ENCODE results near the gene FAM83B. TPM values are rescaled to one million over a fixed set of nuclear protein-coding genes. Genes with fewer than 3 reads are reported as not detected.
"Not testable (repeated sequence)": the region's sequence is repeated elsewhere in the genome, so short reads cannot be mapped to it uniquely, and the experiment has no call there.

Gene FAM83B
- total RNA-seq, 1 donor from 2014 or later = not detected

GRCh38 chr6:54817834-54818233 lies 28.7 kb upstream of the FAM83B start:
- Mint-ChIP-seq H3K27ac (ENCODE audit: unreplicated experiment) (no peak overlapping the region), H3K4me3 (no peak overlapping the region), H3K27me3 (ENCODE audit: low read depth) (peaks cover 2% of the 10 kb centered on the region), H3K36me3 (ENCODE audit: low read depth) (no peaks in the 10 kb centered on the region), H3K4me1 (no peaks in the 10 kb centered on the region), H3K9me3 (no peaks in the 10 kb centered on the region)
- no peak for DNase-seq (ENCODE audit: low read depth, low spot score)
- TF ChIP-seq, protein P1, sequence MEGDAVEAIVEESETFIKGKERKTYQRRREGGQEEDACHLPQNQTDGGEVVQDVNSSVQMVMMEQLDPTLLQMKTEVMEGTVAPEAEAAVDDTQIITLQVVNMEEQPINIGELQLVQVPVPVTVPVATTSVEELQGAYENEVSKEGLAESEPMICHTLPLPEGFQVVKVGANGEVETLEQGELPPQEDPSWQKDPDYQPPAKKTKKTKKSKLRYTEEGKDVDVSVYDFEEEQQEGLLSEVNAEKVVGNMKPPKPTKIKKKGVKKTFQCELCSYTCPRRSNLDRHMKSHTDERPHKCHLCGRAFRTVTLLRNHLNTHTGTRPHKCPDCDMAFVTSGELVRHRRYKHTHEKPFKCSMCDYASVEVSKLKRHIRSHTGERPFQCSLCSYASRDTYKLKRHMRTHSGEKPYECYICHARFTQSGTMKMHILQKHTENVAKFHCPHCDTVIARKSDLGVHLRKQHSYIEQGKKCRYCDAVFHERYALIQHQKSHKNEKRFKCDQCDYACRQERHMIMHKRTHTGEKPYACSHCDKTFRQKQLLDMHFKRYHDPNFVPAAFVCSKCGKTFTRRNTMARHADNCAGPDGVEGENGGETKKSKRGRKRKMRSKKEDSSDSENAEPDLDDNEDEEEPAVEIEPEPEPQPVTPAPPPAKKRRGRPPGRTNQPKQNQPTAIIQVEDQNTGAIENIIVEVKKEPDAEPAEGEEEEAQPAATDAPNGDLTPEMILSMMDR (conservative IDR thresholded peaks at IDR 0.05) = no peak

- DNase-seq (ENCODE audit: low read depth, low spot score); H3K4me3 Mint-ChIP-seq; H3K27ac Mint-ChIP-seq (ENCODE audit: unreplicated experiment); H3K4me1 Mint-ChIP-seq; H3K9me3 Mint-ChIP-seq; H3K36me3 Mint-ChIP-seq (ENCODE audit: low read depth); H3K27me3 Mint-ChIP-seq (ENCODE audit: low read depth): not testable (repeated sequence)
Observed at GRCh38 chr6:54824225-54824624, 22.3 kb upstream of the FAM83B start.

DNA sequence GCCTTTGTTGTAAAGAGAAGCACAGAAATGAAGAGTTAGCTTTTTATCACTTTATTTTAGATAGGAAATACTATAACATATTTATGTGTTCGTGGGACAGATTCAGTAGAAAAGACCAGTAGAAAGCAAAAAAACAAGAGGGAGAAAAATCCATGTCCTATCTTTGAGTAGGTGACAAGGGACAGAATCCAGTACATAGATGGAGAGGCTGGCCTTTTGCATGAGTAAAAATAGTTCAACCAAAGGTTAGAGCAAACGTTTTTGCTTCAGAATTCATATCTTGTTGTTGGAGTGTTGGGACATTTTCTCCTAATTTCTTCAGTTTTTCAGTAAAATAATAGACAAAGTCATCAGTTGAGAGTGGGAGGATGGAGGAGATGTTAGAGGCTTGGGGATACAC lies 19.6 kb upstream of the FAM83B start:
- no peaks in the 10 kb centered on the region for H3K4me1 Mint-ChIP-seq
- TF ChIP-seq, protein P1 (conservative IDR thresholded peaks at IDR 0.05) = no peak
- H3K36me3 Mint-ChIP-seq (ENCODE audit: low read depth) = peaks cover 2% of the 10 kb centered on the region
- no peak overlapping the region for H3K4me3 Mint-ChIP-seq
- peaks cover 2% of the 10 kb centered on the region for H3K27me3 Mint-ChIP-seq (ENCODE audit: low read depth)
- H3K9me3 Mint-ChIP-seq = peaks cover 6% of the 10 kb centered on the region
- no peak for DNase-seq (ENCODE audit: low read depth, low spot score)
- H3K27ac Mint-ChIP-seq (ENCODE audit: unreplicated experiment) = no peak overlapping the region

DNA sequence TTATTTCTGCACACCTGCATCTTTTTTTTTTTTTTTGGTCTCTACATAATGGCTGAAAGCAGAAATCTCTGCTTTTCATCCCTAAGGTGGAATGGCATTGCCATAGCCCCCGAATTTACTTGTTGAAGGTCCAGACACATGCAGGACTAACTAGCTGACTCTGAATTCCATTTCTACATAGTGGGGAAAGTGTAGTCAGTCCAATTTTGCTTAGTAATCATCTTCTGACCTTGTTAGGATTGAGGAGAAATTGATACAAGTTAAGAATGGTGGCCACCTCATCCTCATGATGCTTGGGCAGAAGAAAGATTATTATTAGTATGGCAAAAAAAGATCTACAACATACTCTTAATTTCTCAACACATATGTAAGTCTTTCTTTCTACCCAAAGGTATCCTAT lies 16.4 kb upstream of the FAM83B start:
- H3K4me1 Mint-ChIP-seq = no peaks in the 10 kb centered on the region
- H3K36me3 Mint-ChIP-seq (ENCODE audit: low read depth) = no peaks in the 10 kb centered on the region
- H3K4me3 Mint-ChIP-seq = no peak overlapping the region
- TF ChIP-seq, protein P1 (conservative IDR thresholded peaks at IDR 0.05) = no peak
- DNase-seq (ENCODE audit: low read depth, low spot score) = no peak
- H3K9me3 Mint-ChIP-seq = peaks cover 3% of the 10 kb centered on the region
- H3K27me3 Mint-ChIP-seq (ENCODE audit: low read depth) = peaks cover 2% of the 10 kb centered on the region
- no peak overlapping the region for H3K27ac Mint-ChIP-seq (ENCODE audit: unreplicated experiment)

DNA sequence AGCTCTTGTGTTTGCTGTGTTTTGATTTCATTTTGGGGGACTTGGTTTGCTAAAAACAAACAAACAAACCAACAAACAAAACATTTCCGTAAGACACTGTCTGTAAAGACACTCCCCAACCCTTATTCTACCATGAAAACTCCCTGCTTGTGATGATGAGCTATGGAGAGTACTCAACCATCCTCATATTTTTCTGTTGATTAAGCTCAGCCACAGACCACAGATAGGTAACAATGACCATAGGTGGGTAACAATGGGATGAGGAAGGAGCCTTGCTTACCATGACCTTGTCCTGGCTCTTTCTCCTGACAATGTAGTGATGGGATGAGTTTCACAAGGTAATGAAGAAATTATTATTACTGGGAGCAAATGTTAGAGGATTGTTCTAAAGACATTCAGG lies 11.4 kb upstream of the FAM83B start:
- no peaks in the 10 kb centered on the region for H3K4me1 Mint-ChIP-seq
- H3K36me3 Mint-ChIP-seq (ENCODE audit: low read depth) = no peaks in the 10 kb centered on the region
- TF ChIP-seq, protein P1 (conservative IDR thresholded peaks at IDR 0.05) = no peak
- no peak overlapping the region for H3K27ac Mint-ChIP-seq (ENCODE audit: unreplicated experiment)
- H3K27me3 Mint-ChIP-seq (ENCODE audit: low read depth) = peaks cover 2% of the 10 kb centered on the region
- peaks cover 2% of the 10 kb centered on the region for H3K9me3 Mint-ChIP-seq
- H3K4me3 Mint-ChIP-seq = no peak overlapping the region
- no peak for DNase-seq (ENCODE audit: low read depth, low spot score)

DNA sequence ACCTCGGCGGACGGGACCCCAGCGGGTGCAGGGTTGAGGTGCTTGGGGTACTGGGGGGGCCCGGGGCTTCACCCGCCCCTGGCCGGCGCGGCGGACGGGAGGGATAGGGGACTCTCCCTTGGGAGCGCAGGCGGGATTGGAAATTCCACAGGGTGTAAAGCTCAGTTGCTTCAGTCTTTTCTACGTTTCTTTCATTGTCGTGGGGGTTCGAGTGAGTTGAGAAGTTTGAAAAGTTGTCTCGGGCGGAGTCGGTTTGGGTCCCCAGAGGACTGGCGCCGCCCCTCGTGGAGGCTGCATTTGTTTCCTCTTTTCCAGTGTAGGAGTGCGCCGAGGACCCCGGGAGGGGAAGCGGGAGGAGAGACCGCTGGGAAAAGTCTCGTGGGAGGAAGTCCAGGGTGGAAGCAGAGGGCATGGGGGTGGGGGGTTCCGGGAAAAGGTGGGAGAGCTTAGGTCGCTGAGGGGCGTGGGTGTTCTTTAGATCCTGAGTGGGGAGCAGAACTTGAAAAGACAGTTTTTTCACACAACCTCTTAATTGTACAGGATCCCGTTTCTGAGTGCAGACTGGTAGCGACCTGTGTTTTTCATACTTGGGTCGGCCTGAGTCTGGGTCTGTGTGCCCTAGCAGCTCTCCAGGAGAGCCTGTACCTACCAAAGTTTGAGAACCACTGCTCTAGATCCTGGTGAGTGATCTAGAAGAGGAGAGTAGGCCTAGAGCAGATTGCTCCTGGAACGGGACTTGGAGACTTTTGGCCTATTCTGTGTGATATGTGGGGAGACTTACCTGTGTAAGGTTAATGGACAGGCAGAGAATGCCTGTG lies 495 bp downstream of the FAM83B start:
- Mint-ChIP-seq H3K27me3 (ENCODE audit: low read depth) (peaks cover 68% of the 10 kb centered on the region), H3K4me1 (peaks cover 7% of the 10 kb centered on the region), H3K36me3 (ENCODE audit: low read depth) (no peaks in the 10 kb centered on the region), H3K4me3 (peak overlapping the region; percentile 94), H3K27ac (ENCODE audit: unreplicated experiment) (no peak overlapping the region), H3K9me3 (no peaks in the 10 kb centered on the region)
- DNase-seq (ENCODE audit: low read depth, low spot score) = peak; percentile 14
- TF ChIP-seq, protein P1 (conservative IDR thresholded peaks at IDR 0.05) = no peak

All from neural crest cell (in vitro differentiated cells).